Gastrocnemius medialis (tissue), 4 donors: ENCODE data around the gene AAK1.

ENCODE experiments used
- POLR2A ChIP-seq, 2 donors: fragments of 450-650 bp; IDR thresholded peaks; one replicate each; pipeline ENCODE4 v1.6.1; 2017; ENCODE audit warnings: antibody characterized with exemption in 2 of 2, mild to moderate bottlenecking in 2 of 2, moderate library complexity in 2 of 2
- TF ChIP-seq, protein P1 (sequence below), 5 experiments: fragments of 450-650 bp in 3 of 5; fragments of 200-600 bp in 2 of 5; sonication (generic) in 2 of 5; IDR thresholded peaks in 4 of 5; conservative IDR thresholded peaks in 1 of 5; 1 replicate in 4 of 5; 2 replicates in 1 of 5; pipeline ENCODE4 v1.5.1; 2016 to 2019; ENCODE audit warnings: antibody characterized with exemption in 5 of 5, mild to moderate bottlenecking in 3 of 5, moderate library complexity in 3 of 5

DNA sequence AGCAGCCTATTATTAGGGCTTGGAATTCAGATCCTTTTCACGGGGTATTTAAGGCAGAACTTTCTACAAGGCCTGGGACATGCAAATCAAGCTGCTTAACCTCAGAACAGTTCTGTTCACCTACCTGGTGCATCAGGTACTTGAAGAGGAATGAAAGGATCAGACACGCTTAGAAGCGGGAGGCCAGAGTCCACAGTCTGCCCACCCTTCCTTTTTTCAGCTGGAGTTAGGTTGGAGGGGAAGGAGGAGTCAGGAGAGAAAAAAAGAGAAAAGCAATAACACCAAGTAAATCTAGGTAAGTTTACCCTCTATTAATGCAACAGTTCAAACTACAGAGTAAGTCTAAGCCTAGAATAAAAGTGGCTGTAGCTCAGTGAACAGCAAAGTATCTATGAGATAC lies 147.7 kb downstream of the AAK1 start:
- TF ChIP-seq, protein P1, sequence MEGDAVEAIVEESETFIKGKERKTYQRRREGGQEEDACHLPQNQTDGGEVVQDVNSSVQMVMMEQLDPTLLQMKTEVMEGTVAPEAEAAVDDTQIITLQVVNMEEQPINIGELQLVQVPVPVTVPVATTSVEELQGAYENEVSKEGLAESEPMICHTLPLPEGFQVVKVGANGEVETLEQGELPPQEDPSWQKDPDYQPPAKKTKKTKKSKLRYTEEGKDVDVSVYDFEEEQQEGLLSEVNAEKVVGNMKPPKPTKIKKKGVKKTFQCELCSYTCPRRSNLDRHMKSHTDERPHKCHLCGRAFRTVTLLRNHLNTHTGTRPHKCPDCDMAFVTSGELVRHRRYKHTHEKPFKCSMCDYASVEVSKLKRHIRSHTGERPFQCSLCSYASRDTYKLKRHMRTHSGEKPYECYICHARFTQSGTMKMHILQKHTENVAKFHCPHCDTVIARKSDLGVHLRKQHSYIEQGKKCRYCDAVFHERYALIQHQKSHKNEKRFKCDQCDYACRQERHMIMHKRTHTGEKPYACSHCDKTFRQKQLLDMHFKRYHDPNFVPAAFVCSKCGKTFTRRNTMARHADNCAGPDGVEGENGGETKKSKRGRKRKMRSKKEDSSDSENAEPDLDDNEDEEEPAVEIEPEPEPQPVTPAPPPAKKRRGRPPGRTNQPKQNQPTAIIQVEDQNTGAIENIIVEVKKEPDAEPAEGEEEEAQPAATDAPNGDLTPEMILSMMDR (IDR thresholded peaks at IDR 0.05 in 4 of 5, conservative IDR thresholded peaks at IDR 0.05 in 1 of 5) = no peak
- TF ChIP-seq POLR2A (IDR thresholded peaks at IDR 0.05) = no peak
